HTERT RPE-1 (cell line): ENCODE measurements around the gene PKN1.

ENCODE experiments used
- in situ Hi-C: fragments of 300-500 bp; cut with MboI; formaldehyde crosslinking; loops from 4 replicates; pipeline ENCODE4 v1.14.3; 2020; ENCODE audit warnings: low sequenced_read_pairs

The PKN1 gene

GRCh38 chr19:14406645-14407401 is 26.3 kb upstream of the PKN1 start:
- in situ Hi-C loops = no loop called here

GRCh38 chr19:14407605-14408484 is 25.3 kb upstream of the PKN1 start:
- in situ Hi-C loops = no loop called here

- in situ Hi-C loops = no loop called here
Measured at GRCh38 chr19:14408491-14409145, 24.5 kb upstream of the PKN1 start.

- in situ Hi-C loops = no loop called here
Measured at GRCh38 chr19:14409146-14410023, 23.7 kb upstream of the PKN1 start.

- in situ Hi-C loops = no loop called here
Measured at GRCh38 chr19:14410091-14411051, 22.7 kb upstream of the PKN1 start.

GRCh38 chr19:14411161-14411937 is 21.8 kb upstream of the PKN1 start:
- in situ Hi-C loops = no loop called here

GRCh38 chr19:14411938-14412245 is 21.2 kb upstream of the PKN1 start:
- in situ Hi-C loops = no loop called here

GRCh38 chr19:14412324-14412995 is 20.6 kb upstream of the PKN1 start:
- in situ Hi-C loops = no loop called here

- in situ Hi-C loops = no loop called here
Measured at GRCh38 chr19:14412996-14413692, 20.0 kb upstream of the PKN1 start.

- in situ Hi-C loops = no loop called here
Measured at GRCh38 chr19:14413693-14414181, 19.4 kb upstream of the PKN1 start.

GRCh38 chr19:14414926-14415690 is 18.0 kb upstream of the PKN1 start:
- in situ Hi-C loops = no loop called here

GRCh38 chr19:14416817-14417231 is 16.3 kb upstream of the PKN1 start:
- in situ Hi-C loops = no loop called here

GRCh38 chr19:14418856-14419105 is 14.3 kb upstream of the PKN1 start:
- in situ Hi-C loops = no loop called here

GRCh38 chr19:14419106-14419813 is 13.8 kb upstream of the PKN1 start, which contains the start of gene DDX39A:
Gene DDX39A, minus strand, starts transcription at chr19:14419341. Its CDS starts 6,121 bp downstream, at chr19:14413220.
- in situ Hi-C loops = no loop called here

GRCh38 chr19:14425696-14426138 is 7.4 kb upstream of the PKN1 start:
- in situ Hi-C loops = no loop called here

GRCh38 chr19:14427461-14427860 is 5.6 kb upstream of the PKN1 start:
- in situ Hi-C loops = no loop called here
